HG03469 (cell line): Measurements from ENCODE around the gene IL1RL2.

Experiments used
- ATAC-seq: cut with Tn5 transposase; IDR thresholded peaks from one replicate; pipeline ENCODE4 v1.9.1; 2021; ENCODE audit warnings: mild to moderate bottlenecking, moderate library complexity, moderate number of reproducible peaks; ENCODE audit not compliant: unreplicated experiment

The IL1RL2 gene

DNA sequence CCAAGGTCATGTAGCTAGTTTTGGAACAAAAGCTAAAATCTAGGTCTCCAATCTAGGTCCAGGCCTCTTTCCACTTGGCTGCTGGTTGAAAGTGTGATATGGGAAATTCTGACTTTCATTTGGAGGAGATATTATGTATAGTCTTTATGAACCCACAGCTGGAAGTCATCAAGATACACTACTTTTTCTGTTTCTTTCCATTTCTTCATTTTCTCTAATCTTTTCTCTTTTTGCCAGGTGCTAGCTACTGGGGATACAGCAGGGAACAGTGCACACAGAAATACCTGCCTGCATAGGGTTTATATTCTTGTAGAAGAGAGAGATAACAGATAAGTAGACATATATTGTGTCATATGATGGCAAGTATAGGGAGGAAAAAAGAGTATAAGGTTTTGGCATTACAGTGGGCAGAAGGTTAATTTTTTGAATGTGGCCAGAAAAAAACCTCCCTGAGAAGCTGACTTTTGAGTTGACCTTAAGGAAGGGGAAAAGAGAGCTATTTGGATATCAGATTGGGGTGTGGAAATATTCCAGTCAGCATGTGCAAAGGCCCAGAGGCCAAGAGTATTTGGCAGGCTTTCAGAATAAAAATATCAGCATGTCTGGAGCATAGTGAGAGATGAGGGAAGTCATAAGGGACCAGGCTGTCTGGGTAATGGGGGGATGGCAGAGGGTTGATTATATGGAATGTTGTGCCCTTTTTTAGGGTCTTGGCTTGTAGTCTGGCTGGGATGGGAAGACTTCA lies 28.6 kb upstream of the IL1RL2 start:
- ATAC-seq, result no peak

DNA sequence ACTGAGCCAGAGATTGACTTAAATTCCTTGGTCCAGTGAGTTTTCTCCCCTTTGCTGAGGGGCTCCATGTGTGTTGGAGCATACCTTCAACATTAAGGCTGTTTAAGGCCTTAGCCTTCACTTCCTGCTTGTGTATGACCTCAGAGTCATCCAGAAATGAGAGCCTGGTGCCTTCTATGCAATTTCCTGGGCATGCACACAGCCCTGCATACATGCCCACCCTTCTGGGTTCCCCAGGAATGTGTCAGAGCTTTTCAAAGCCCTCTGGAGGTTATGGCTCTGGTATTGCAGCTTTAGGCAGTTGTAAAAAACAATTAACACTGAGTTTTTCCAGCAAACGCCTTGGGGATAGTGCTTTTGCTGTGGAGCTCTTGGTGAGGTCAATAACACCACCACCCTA lies 27.5 kb upstream of the IL1RL2 start:
- ATAC-seq, result no peak

DNA sequence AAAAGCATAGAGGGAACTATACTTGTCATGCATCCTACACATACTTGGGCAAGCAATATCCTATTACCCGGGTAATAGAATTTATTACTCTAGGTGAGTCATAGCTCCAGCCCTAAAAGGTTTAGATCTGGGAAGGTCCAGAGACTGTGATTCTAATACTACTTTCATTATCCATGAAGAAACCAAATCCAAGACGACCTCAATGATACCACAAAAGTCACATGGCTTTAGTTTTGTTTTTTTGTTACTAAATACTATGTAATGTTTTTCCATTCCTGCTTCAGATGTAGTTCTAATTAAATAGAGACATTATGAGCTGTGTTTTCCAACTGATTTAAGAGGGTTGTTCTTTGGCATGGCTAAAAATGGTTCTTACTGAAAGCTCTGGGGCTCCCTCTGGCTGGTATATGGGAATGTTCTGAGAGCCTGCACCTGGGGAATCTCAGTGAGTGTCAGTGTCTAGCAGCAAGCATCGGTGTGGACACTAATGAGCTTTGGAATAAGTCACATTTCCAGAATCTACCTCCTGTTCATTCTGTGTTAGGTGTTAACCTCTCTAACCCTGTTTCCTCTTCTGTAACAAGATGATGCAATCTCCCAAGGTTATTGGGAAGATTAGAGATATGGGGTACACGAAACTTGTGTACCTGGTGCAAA lies 20.5 kb upstream of the IL1RL2 start:
- no peak for ATAC-seq

DNA sequence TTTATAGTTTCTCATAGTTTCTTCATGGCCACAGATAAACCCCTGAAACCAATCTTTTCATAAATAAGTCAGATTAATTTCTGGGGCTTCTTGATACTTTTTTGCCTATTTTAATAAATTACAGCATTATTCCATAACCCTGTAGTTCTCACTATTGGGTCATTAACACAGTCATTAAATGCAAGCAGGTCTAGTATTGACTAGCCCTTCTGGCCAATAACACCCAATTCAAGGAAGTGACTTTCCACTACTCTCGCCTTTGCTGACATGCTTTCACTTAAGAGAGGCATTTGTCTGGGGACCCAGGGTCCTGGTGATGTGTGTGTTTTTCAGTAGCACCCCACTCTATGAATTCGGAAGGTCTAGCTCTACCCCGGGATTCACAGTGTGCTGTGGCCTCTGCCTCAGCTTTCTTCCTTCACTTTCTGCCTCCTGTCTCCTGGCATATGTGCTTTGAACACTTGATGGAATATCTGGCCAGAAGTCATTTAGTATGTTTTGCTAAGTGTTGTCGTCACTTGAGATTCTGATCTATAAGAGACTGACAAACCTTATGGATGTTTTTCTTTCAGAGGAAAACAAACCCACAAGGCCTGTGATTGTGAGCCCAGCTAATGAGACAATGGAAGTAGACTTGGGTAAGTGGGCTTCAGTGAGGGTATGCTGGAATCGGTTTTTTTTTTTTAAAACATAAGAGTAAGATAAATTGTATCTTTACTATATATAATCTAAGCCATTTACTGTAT lies 18.6 kb upstream of the IL1RL2 start:
- no peak for ATAC-seq

DNA sequence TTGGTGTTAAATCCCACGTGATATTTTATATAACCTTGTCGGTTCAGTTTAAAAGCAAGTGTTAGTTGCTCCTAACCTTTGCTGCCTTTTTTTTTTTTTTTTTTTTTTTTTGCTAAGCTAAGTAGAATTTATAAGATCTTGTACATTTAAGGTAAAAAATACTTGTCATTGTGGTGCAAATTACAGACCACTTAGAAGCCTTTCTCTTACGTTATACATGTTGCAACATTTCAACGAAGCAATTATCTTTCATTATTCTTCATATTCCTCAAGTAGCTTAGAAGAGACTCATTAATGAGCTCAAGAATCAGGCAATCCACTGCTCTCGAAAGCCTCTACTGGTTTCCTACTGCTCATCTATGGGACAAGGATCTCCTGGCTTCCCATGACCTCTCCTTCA lies 14.9 kb upstream of the IL1RL2 start:
- no peak for ATAC-seq

DNA sequence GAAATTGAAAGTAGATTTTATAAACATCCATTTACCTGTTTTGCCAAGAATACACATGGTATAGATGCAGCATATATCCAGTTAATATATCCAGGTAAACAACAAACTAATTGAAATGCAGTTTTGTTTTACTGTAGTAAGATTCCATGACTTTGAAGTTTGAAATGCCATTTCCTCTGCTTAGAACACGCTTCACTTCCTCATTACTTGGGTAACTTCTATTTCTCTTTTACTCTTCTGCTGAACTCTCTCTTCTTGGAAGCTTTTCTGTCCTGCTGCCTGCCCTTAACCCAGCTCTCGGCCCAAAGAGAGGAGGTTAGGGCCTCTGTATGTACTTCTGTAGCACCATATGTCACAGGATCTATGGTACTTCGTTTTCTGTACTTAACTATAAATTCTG lies 14.1 kb upstream of the IL1RL2 start:
- no peak for ATAC-seq

DNA sequence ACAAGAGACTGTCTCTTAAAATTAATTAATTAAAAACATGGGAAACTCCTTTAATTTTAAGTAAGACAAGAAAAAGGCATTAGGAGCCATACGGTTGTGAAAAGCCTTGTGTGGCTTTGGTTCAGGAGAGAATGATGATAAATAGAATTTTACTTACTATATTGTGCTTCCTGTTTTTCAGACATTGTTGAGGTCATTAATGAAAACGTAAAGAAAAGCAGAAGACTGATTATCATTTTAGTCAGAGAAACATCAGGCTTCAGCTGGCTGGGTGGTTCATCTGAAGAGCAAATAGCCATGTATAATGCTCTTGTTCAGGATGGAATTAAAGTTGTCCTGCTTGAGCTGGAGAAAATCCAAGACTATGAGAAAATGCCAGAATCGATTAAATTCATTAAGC lies 10.7 kb upstream of the IL1RL2 start:
- no peak for ATAC-seq

DNA sequence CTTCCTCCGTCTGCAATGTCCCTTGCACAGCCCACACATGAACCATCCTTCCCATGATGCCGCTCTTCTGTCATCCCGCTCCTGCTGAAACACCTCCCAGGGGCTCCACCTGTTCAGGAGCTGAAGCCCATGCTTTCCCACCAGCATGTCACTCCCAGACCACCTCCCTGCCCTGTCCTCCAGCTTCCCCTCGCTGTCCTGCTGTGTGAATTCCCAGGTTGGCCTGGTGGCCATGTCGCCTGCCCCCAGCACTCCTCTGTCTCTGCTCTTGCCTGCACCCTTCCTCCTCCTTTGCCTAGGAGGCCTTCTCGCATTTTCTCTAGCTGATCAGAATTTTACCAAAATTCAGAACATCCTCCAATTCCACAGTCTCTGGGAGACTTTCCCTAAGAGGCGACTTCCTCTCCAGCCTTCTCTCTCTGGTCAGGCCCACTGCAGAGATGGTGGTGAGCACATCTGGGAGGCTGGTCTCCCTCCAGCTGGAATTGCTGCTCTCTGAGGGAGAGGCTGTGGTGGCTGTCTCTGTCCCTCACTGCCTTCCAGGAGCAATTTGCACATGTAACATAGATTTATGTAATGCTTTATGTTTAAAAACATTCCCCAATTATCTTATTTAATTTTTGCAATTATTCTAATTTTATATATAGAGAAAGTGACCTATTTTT lies 8.9 kb upstream of the IL1RL2 start:
- ATAC-seq, result no peak

DNA sequence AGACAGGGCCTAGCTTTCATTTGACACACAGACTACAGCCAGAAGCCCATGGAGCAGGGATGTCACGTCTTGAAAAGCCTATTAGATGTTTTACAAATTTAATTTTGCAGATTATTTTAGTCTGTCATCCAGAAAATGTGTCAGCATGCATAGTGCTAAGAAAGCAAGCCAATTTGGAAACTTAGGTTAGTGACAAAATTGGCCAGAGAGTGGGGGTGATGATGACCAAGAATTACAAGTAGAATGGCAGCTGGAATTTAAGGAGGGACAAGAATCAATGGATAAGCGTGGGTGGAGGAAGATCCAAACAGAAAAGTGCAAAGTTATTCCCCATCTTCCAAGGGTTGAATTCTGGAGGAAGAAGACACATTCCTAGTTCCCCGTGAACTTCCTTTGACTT lies 7.8 kb upstream of the IL1RL2 start:
- no peak for ATAC-seq

DNA sequence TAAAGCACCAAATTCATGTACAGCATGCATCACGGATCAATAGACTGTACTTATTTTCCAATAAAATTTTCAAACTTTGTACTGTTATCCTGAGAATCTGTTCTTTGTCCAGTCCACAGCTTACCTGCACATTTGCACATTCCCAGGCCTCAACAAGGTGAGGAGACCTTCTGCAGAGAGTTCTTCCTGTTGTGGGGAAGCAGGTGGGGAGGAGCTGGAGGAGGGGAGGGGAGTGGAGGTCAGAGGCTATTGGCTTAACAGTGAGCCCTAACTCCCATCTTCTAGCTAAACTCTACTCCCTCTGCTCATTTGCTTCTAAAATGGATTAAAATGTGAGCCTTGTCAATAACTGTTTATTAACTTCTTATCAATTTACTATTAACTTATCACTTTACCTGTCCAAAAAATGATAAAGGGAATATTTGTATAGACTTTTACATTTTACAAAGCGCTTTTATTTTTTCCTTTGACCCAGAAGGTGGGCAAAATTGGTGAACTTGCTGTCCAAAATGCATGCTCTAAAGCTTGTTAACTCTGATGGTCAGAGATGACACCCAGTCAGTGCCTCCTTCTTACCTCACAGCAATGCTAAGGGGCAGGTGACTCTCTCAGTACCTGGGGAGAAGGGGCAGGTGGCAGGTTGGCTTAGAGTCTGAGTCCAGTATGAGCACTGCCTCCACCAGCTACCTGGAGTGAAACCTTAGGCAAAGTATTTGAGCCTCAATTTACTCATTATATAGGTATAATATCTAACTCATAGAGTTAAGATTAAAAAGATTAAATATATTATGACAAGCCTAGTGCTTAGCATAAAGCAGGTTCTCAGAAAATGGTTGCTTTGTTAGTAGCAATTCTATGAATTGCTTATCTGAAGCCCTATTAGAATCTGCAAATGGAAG lies 6.8 kb upstream of the IL1RL2 start:
- no peak for ATAC-seq

DNA sequence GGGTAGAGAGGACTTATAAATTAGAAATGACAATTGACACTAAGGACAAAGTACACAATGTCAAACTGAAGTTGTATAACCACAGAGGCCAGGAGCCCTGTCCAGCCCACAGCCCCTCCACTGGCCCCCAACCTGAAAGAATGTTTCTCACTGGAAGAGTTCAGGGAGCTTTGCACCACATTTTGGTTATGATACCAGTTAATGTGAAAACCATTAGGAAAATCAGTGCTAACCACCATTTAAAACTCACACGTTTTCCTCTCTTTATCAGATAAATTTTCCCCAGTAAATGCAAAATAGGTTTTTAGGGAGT lies 6.2 kb upstream of the IL1RL2 start:
- no peak for ATAC-seq

DNA sequence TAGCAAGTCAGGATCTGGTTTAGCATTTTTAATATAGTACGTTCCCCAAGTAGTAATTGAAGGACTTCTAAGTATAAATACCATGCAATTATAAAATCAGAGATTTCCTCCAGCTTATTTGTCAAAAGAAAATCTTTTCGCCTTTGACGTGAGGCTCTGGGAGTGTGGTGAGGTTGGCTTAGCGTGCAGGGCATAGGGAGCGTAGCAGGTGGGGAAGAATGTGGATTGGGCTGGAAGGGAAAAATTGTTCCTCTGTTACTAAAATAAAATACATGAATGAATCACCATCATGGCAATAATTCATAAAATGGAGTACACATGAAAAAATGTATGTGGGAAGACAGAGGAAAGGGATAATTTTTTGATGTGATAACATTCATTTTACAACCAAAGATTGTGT lies 5.4 kb upstream of the IL1RL2 start:
- no peak for ATAC-seq

DNA sequence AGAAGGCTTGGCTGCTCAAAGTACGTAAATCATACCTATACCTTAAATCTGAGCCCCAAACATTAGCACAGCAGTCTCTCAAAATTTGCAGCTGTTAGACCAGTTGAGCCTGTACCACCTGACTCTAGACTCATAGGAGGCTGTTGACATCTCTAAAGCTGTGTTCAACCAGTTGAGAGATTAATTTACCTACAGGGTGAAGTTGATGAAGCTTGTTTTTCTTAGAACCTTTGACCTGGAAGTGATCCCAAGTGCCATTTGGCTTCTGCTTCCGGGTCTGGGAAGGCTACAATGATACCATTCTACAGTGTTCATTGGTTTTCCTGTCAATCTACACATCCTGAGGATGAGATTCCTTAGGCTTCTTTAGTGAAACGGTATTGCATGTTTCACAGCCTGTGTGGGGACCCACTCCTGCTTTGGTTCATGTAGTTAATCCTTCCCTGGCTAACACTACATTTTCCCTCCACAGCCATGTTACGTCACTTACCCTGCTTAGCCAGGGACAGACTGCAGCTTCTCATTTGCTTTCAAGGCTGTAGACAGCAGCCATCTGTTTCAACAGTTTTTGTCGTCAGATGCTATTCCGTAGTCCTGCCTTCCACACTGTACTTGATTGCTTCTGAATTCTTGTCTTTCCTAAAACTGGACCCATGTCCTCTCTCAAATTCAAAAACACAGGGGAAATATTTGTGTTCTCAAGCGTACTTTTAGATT lies 4.7 kb upstream of the IL1RL2 start:
- ATAC-seq, result no peak

DNA sequence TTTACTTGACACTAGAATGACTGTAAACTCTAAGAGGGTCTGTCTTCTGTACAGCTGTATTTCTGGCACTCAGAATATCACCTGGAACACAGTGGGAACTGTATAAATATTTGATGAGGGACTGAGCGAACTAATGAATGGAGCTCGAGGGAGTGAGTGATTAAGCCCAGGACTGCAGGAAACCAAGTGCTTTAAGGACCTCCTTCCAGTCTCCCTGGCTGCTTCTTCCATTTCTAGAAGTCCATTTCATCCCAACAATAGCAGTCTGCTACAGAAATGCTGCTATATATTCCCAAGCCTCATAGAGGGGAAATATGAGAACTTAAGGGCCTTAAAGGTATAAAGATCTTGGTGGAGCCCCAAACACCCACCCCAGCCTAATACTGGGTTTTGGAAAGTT lies 2.8 kb upstream of the IL1RL2 start:
- ATAC-seq, result no peak

DNA sequence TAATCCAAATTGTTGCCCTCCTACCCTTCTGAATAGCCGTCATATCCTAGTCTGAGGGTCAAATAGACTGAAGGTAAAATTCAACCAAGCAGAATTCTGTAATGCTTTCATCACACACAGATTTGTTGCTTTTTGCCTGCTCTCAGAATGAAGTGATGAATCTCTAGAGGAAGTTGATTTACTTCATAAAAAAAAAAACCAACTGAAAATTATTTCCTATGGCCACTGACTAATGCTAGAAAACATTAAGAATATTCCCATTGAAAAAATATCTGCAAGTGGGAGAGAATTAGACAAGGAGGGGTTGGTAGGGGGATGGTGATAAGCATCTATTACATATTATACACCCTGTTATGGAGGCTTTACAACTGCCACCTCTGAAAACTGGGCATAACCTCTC lies 2.3 kb upstream of the IL1RL2 start:
- no peak for ATAC-seq

DNA sequence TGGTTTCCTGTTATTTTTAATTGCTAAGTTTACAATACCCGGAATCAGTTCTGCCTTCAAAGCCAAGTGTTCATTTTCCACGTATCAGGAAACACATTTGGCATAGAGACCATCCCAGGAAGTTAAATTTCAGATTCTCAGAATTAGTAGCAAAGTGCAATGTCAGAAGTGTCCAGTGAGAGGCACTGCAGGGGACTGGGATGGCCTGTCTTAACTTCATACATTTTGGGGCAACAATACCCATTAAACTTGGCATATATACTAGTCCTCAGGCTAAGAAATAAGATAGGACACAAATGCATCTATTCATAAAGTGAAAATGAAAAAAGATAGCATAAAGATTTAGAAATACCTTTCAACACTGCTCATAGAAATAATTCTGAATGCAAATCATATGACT lies 1.5 kb upstream of the IL1RL2 start:
- no peak for ATAC-seq

DNA sequence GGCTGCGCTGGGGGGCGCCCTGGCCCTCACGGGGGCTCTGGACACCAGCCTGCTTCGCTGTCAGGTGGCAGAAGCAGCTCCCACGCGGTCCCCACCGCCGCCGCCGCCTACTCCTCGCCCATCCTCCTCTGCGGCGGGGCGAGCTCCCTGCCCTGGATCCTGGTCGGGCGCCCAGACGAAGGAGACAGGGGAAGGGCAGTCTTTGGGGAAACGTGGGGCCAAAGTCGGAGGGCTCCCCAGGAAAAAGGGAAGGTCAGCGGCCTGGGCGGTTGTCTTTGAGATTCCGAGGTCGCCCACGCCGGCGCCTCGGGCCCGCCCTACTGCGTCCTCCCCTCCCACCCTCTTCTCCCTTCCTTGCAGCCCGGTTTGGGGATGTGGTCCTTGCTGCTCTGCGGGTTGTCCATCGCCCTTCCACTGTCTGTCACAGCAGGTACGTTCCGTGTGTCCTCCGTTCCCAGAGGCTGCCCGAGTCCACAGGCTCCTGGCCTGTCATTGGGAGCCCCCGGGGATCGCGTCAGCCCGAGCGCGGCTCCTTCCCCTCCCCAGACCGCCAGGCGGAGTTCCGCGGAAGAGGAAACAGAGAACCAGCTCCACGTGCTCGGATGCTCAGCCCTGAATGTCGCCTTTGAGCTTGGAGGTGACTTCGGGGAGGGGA lies 800 bp downstream of the IL1RL2 start:
- ATAC-seq, result no peak

DNA sequence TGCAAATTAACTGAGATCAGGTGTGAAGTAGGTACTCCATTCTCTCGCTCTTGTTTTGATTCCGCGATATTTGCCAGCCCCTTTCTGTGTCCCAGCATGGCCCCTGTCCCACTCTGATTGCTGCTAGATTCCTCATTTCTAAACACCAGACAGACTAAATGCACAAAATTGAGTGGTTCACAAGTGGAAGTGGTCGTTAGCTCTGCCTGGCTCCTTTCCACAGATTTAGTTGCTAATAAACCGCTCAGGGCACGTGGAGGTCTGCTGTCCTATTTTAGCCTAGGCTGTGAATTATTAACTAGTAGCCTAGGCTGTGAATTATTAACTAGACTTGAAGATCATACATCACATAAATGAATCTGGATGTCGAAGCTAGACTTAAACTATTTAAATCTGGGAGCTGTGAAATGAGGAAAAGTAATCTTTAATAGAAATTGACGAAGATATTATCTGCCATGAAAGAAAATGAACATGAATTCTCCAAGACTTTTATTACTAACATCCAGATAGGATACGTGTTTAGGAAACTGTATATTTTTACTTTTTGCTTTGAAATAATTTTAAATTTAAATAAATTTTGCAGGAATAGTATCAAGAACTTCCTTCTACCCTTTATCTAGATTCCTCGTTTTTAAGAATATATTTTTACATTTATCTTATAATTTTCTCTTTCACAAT lies 3.7 kb downstream of the IL1RL2 start:
- no peak for ATAC-seq

DNA sequence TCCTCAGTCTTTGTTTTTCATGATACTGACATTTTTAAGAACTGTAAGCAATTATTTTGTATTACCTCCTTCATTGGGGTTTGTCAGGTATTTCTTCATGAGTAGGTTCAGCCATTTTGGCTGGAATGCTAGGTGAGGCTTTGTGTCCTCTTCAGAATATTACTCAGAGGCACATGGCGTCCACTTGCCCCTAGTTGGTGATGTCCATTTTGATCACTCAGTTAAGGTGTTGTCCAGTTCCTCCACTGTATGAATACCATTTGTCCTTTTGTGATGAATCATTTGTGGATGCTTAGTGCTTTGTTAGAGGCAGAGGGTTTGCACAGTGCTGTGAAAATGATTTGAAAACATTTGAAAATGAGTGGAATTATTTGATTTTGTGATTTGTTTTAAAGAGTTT lies 4.7 kb downstream of the IL1RL2 start:
- ATAC-seq, result no peak
